HG02943 (cell line): ENCODE data around the gene GNG13.

Experiments
- ATAC-seq: cut with Tn5 transposase; IDR thresholded peaks from one replicate; pipeline ENCODE4 v1.9.1; 2021; ENCODE audit warnings: mild to moderate bottlenecking, low read depth, moderate library complexity; ENCODE audit not compliant: unreplicated experiment

GNG13 gene

DNA sequence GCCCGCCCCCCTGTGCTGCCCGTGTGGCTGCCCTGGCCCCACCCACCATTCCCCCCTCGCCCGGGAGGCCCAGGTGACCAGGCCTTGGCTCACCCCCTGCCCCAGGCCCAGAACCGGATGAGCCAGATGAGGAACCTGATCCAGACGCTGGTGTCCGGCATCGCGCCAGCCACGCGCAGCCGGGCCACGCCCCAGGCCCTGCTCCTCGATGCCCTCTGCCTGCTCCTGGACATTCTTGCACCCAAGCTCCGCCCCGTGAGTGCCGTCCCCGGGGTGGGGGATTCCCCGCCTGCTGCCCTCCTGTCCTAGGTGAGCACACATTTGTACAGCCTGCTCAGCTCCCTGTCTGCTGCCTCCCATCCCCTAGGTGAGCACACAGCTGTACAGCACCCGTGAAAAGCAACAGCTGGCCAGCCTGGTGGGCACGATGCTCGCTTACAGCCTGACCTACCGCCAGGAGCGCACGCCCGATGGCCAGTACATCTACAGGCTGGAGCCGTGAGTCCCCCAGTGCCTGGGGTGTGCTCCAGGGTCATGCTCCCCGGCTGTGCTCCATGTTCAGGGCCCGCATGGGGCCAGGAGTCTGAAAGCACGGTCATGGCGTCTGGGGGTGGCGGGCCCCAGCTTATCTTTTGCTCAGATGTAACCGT lies 4.8 kb downstream of the GNG13 start:
- ATAC-seq: no peak

GRCh38 chr16:794853-795466 lies 5.6 kb downstream of the GNG13 start:
- no peak for ATAC-seq

DNA sequence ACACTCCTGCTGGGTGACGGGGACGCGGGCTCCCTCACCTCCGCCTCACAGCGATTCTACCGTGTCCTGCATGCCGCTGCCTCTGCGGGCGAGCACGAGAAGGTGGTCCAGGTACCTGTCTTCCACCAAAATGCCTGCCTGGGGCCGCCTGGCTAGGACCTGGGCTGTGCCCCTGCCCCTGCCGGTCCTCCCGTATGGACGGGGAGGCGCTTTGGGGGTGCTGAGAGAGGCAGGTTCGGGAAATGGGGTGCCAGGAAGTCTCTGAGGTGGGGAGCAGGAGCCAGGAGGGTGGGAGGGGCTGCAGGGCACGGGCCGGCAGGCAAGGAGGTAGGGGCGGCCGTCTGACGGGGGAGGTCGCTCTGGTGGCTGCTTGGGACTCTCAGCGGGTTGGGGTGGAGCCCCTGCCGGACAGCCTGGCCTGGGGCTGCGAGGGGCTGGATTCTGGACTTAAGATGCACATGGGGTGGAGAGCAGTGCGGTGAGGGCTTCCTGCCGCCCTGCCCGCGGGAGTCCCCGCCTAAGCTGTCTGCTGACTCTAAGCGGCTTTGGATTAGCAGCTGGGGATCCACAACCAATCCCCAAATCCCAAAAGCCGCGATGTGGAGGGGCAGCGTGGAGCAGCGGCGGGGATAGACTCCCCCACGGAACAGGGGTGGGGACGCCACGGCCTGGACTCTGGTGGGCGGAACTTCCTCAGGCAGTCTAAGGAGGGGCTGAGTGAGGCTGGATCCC lies 6.3 kb downstream of the GNG13 start:
- no peak for ATAC-seq

DNA sequence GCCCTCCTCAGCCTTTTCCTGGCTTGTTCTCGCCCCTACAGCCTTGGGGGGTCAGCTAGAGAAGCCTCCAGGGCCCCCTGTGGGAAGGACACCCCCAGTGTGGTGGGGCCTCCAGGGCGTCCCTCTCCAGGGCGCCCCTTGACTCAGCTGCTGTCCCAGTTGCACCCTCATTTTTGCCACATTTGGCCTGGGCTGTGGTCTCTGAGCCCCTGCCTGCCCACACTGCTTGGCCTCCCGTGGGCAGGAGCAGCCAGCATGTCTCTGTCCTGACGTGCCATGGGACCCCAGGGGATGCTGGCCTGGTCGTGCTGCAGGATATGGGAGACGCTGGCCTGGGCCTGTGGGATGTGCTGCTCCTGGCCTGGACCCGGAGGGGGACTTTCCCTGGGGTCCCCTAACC lies 7.1 kb downstream of the GNG13 start:
- ATAC-seq: no peak

DNA sequence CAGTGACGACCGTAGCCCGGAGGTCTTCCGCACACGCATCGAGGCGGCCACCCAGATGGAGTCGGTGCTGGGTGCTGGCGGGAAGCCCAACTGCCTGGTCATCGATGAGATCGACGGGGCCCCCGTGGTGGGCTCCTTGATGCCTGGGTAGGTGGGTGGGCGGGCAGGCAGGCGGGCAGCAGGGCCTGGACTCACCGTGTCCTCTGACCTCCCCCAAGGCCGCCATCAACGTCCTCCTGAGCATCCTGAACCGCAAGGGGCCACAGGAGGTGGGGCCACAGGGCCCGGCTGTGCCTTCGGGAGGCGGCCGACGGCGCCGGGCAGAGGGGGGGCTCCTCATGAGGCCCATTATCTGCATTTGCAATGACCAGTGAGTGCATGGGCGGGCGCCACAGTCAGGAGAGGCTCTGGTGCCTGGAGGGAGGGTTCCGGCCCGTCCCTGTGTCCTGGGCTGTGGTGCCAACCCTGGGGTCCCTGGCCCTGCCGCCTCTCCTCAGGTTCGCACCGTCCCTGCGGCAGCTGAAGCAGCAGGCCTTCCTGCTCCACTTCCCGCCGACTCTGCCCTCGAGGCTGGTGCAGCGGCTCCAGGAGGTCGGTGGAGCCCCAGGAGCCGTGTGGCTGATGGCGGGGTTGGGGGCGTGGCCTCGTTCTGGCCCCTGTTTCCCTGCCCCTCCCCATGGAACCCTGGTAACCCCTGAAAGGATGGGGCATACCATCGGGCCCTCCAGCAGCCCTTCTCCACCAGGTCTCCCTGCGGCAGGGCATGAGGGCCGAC lies 8.1 kb downstream of the GNG13 start:
- no peak for ATAC-seq

DNA sequence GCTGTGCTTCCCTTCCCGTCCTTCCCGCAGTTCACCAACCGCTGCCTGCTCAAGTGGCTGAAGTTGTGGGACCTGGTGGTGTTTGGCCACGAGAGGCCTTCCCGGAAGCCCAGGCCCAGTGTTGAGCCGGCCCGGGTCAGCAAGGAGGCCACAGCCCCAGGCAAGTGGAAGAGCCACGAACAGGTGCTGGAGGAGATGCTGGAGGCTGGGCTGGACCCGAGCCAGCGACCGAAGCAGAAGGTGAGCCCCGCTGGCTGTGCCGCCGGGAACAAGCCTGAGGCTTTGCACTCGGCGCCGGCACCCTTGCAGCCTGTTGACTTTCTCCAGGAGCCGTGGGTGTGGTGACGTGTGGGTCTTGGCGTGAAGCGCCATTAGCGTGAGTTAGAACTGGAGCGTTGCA lies 9.4 kb downstream of the GNG13 start:
- ATAC-seq: no peak

DNA sequence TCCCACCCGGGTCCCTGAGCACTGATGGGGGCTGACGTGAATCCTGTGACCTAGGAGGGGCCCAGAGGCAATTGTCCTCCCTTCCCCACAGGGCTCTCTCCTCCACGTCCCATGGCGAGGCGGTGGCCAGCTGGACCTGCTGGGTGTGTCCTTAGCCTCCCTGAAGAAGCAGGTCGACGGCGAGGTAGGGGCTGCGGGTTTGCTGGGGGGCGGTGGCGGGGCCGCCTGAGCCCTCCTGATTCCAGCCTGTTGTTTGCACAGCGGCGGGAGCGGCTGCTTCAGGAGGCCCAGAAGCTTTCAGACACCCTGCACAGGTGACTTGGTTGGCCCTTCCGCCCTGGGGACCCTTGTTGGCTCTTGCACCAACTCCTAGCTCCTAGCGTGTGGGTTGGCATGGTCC lies 10.4 kb downstream of the GNG13 start:
- ATAC-seq: no peak

GRCh38 chr16:789191-789850 lies 11.2 kb downstream of the GNG13 start:
- ATAC-seq: no peak

DNA sequence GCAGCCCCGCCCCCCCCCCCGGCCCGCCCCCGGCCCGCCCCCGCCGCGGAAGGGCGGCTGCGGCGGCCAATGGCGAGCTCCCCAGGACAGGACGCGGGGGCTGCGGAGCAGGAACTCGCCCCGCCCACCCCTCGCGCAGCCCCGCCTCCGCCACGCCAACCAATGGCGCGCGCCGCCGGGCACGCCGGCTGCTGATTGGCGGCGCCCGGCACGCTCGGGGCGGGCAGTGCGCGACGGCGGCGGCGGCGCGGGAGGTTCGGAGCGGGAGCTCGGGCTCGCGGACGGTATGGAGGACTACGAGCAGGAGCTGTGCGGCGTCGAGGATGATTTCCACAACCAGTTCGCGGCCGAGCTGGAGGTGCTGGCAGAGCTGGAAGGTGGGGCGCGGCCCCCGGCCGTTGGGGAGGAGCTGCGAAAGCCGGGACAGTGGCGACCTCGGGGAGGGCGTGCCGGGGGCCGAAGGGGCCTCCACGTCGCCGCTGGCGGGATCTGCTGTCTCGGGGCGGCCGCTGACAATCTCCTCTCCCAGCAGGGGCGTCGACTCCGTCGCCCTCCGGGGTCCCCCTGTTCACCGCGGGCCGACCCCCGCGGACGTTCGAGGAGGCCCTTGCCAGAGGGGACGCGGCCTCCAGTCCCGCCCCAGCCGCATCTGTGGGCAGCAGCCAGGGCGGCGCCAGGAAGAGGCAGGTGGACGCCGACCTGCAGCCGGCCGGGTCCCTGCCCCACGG lies 12.0 kb downstream of the GNG13 start, which contains the start of gene CHTF18:
CHTF18 (plus strand) TSS at position 222 of the 728 bp plus-strand sequence; CDS start at position 287, 65 bp downstream.
- ATAC-seq: peak; percentile 65

GRCh38 chr16:787978-788398 lies 12.5 kb downstream of the GNG13 start, which contains the start of gene RPUSD1:
Gene RPUSD1, minus strand, starts transcription at chr16:788381. Its CDS starts 644 bp downstream, at chr16:787737.
- ATAC-seq: peak; percentile 27

- ATAC-seq: no peak
These were observed 13.1 kb downstream of the GNG13 start for GRCh38 chr16:787321-787966.

GRCh38 chr16:785563-786535 lies 14.7 kb downstream of the GNG13 start:
- ATAC-seq: no peak

DNA sequence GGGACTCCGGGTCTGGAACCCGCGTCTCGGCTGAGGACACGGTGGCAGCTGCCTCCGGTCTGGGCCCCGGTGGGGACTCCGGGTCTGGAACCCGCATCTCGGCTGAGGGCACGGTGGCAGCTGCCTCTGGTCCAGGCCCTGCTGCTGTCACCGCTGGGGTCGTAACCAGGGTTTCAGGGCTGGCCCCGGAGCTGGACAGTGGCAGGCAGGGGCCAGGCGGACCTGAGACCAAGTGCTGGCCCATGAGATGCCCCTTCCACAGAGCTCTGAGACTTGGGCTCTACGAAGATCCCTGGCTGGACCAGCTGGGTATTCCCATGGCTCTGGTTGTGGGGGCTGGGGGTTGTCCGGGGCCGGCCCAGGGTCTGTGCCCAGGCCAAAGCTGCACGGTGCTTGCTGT lies 16.1 kb downstream of the GNG13 start:
- ATAC-seq: no peak

- ATAC-seq: no peak
These were observed 17.0 kb downstream of the GNG13 start for GRCh38 chr16:783404-784161.

DNA sequence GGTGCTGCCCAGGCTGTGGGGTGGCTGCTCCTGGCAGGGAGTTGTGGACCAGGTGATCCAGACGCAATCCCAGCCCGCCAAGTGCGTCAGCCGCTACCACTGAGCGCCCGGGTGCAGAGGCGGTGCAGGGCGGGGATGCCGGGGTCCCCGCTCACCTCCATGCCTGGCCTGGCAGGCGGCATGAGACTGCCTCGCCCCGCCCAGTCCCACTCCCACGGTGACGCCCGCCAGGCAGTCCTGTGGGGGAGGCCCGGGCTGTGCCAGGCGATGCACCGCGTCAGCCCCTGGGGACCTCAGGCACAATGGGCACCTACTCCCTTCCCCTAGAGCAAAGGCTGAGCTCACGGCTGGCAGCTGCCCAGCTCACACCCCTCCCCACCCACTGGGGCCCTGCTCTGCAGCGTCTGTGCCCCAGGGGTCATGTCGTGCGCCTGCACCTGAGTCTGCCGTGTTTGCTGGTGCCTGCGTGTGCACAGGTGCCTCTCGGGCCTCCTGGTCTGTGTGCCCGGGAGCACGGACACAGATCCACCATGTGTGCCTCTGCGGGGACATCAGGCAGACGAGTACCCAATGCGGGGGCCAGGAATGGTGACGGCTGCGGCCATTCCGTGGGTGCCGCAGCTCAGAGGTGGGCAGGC lies 17.6 kb downstream of the GNG13 start:
- ATAC-seq: no peak

DNA sequence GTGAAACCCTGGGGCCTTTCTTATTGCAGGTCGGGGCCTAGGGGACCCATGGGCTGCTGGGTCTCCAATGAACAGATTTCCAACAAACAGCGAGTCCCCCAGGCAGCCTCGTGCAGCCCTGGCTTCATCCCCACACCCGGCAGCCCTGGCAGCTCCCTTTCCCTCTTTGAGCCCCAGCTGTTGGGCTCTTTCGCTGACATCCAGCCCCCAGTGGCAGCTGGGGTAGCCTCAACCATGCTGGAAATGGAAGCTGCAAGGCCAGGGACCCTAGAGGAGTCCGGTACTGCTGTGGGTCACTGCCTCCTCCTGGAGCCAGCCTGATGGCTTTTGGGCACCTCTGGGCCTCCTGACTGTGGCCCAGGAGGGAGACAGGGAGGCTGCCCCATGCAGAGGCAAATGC lies 18.3 kb downstream of the GNG13 start:
- no peak for ATAC-seq
